H1 (cell line): ENCODE measurements around the gene AMPD3. TPM values are rescaled to one million over a fixed set of nuclear protein-coding genes. Genes with fewer than 3 reads are reported as not detected.

Experiments
- BCL11A ChIP-seq, 2 experiments: IDR thresholded peaks; one replicate each; pipeline ENCODE4 v1.6.1; 2011; ENCODE audit warnings: low read depth in 2 of 2, low read length in 2 of 2, mild to moderate bottlenecking in 2 of 2
- BRCA1 ChIP-seq: IDR thresholded peaks from 2 replicates; pipeline ENCODE4 v1.6.1; 2012; ENCODE audit warnings: low read depth, low read length, improper control_type of control experiment
- CHD2 ChIP-seq: IDR thresholded peaks from 2 replicates; pipeline ENCODE4 v1.6.1; 2012; ENCODE audit warnings: low read length, improper control_type of control experiment
- CREB1 ChIP-seq: IDR thresholded peaks from 2 replicates; pipeline ENCODE4 v1.6.1; 2012; ENCODE audit warnings: inconsistent platforms
- JUN ChIP-seq: IDR thresholded peaks from 2 replicates; pipeline ENCODE4 v1.6.1; 2011; ENCODE audit warnings: low read depth, mild to moderate bottlenecking, improper control_type of control experiment, low read length
- MAFK ChIP-seq: IDR thresholded peaks from 2 replicates; pipeline ENCODE4 v1.6.1; 2012; ENCODE audit warnings: low read depth, mild to moderate bottlenecking, improper control_type of control experiment, low read length
- POLR2A ChIP-seq, 2 experiments: IDR thresholded peaks; 1 replicate in 1 of 2; 2 replicates in 1 of 2; pipeline ENCODE4 v1.6.1; 2011; ENCODE audit warnings: low read depth in 2 of 2, low read length in 2 of 2, mild to moderate bottlenecking in 2 of 2; ENCODE audit errors: control extremely low read depth in 1 of 2
- POLR2AphosphoS5 ChIP-seq: IDR thresholded peaks from 2 replicates; pipeline ENCODE4 v1.6.1; 2011; ENCODE audit warnings: low read depth, low read length
- SIN3A ChIP-seq, 2 experiments: IDR thresholded peaks in 1 of 2; conservative IDR thresholded peaks in 1 of 2; 2 replicates each; pipeline ENCODE4 v1.6.1; 2011 to 2012; ENCODE audit warnings: low read length in 2 of 2, improper control_type of control experiment in 1 of 2, low read depth in 1 of 2, mild to moderate bottlenecking in 1 of 2
- polyA plus RNA-seq, 7 experiments: library from polyadenylated mRNA; depleted of rRNA in 3 of 7; stranded (reverse) in 5 of 7; unstranded in 2 of 7; fragments of >200 nt in 5 of 7; fragments of 200-250 nt in 2 of 7; gene quantifications; 1 replicate in 5 of 7; 2 replicates in 1 of 7; 4 replicates in 1 of 7; pipeline versions ENCODE4 v1.2.1 to v1.2.3, GENCODE V29; 2011 to 2013; ENCODE audit warnings: missing spikeins in 2 of 7, mixed read lengths in 2 of 7
- total RNA-seq: library from RNA; stranded (reverse); fragmentation: NEBNext Ultra II Directional; extraction: Animal tissue kit (Norgen Biotek cat#: 25700); gene quantifications from 2 replicates; pipeline ENCODE4 v1.2.1, GENCODE V29; 2021
- TF ChIP-seq, protein P1 (sequence below): IDR thresholded peaks from 2 replicates; pipeline ENCODE4 v1.6.1; 2012; ENCODE audit warnings: inconsistent platforms
- TF ChIP-seq, protein P2 (sequence below): fragments of 300-600 bp; sonication (generic); IDR thresholded peaks from 2 replicates; pipeline ENCODE4 v1.7.1; 2012; ENCODE audit warnings: low read length, moderate library complexity, mild to moderate bottlenecking, inconsistent platforms; ENCODE audit not compliant: insufficient replicate concordance

AMPD3 gene
- total and polyA plus RNA-seq, 2 of the 8 experiments (the other 6 are each of a cell fraction or from before 2014, with no cell fraction given) = 4.0 to 6.3 TPM

DNA sequence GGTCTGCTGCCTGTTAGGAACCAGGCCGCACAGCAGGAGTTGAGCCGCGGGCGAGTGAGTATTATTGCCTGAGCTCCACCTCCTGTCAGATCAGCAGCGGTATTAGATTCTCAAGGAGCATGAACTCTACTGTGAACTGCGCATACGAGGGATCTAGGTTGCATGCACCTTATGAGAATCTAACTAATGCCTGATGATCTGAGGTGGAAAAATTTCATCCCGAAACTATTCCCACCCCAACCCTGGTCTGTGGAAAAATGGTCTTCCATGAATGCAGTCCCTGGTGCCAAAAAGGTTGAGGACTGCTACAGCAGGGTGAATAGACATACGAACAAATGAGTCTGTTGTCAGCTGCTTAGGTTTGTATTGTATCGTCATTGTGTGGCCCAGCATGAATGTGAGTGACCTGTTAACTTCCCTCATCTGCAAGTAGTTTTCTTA is 56.1 kb downstream of the AMPD3 start (continued):
- no peak for TF ChIP-seq POLR2AphosphoS5
- TF ChIP-seq MAFK = no peak
- TF ChIP-seq SIN3A (conservative IDR thresholded peaks at IDR 0.05 in 1 of 2, IDR thresholded peaks at IDR 0.05 in 1 of 2; ENCODE audit: low read depth in 1 of 2, low read length in 2 of 2) = peak in 1 of 2 experiments; percentile 56; a peak in 1 of 4 replicates
- TF ChIP-seq CHD2 = no peak
- TF ChIP-seq, protein P1, sequence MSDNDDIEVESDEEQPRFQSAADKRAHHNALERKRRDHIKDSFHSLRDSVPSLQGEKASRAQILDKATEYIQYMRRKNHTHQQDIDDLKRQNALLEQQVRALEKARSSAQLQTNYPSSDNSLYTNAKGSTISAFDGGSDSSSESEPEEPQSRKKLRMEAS = no peak
- no peak for TF ChIP-seq CREB1
- TF ChIP-seq JUN = no peak
- TF ChIP-seq POLR2A (IDR thresholded peaks at IDR 0.05; ENCODE audit: control extremely low read depth in 1 of 2, low read depth in 2 of 2, low read length in 2 of 2) = no peak
- TF ChIP-seq BCL11A (IDR thresholded peaks at IDR 0.05; ENCODE audit: low read depth in 2 of 2, low read length in 2 of 2) = no peak
- TF ChIP-seq, protein P2, sequence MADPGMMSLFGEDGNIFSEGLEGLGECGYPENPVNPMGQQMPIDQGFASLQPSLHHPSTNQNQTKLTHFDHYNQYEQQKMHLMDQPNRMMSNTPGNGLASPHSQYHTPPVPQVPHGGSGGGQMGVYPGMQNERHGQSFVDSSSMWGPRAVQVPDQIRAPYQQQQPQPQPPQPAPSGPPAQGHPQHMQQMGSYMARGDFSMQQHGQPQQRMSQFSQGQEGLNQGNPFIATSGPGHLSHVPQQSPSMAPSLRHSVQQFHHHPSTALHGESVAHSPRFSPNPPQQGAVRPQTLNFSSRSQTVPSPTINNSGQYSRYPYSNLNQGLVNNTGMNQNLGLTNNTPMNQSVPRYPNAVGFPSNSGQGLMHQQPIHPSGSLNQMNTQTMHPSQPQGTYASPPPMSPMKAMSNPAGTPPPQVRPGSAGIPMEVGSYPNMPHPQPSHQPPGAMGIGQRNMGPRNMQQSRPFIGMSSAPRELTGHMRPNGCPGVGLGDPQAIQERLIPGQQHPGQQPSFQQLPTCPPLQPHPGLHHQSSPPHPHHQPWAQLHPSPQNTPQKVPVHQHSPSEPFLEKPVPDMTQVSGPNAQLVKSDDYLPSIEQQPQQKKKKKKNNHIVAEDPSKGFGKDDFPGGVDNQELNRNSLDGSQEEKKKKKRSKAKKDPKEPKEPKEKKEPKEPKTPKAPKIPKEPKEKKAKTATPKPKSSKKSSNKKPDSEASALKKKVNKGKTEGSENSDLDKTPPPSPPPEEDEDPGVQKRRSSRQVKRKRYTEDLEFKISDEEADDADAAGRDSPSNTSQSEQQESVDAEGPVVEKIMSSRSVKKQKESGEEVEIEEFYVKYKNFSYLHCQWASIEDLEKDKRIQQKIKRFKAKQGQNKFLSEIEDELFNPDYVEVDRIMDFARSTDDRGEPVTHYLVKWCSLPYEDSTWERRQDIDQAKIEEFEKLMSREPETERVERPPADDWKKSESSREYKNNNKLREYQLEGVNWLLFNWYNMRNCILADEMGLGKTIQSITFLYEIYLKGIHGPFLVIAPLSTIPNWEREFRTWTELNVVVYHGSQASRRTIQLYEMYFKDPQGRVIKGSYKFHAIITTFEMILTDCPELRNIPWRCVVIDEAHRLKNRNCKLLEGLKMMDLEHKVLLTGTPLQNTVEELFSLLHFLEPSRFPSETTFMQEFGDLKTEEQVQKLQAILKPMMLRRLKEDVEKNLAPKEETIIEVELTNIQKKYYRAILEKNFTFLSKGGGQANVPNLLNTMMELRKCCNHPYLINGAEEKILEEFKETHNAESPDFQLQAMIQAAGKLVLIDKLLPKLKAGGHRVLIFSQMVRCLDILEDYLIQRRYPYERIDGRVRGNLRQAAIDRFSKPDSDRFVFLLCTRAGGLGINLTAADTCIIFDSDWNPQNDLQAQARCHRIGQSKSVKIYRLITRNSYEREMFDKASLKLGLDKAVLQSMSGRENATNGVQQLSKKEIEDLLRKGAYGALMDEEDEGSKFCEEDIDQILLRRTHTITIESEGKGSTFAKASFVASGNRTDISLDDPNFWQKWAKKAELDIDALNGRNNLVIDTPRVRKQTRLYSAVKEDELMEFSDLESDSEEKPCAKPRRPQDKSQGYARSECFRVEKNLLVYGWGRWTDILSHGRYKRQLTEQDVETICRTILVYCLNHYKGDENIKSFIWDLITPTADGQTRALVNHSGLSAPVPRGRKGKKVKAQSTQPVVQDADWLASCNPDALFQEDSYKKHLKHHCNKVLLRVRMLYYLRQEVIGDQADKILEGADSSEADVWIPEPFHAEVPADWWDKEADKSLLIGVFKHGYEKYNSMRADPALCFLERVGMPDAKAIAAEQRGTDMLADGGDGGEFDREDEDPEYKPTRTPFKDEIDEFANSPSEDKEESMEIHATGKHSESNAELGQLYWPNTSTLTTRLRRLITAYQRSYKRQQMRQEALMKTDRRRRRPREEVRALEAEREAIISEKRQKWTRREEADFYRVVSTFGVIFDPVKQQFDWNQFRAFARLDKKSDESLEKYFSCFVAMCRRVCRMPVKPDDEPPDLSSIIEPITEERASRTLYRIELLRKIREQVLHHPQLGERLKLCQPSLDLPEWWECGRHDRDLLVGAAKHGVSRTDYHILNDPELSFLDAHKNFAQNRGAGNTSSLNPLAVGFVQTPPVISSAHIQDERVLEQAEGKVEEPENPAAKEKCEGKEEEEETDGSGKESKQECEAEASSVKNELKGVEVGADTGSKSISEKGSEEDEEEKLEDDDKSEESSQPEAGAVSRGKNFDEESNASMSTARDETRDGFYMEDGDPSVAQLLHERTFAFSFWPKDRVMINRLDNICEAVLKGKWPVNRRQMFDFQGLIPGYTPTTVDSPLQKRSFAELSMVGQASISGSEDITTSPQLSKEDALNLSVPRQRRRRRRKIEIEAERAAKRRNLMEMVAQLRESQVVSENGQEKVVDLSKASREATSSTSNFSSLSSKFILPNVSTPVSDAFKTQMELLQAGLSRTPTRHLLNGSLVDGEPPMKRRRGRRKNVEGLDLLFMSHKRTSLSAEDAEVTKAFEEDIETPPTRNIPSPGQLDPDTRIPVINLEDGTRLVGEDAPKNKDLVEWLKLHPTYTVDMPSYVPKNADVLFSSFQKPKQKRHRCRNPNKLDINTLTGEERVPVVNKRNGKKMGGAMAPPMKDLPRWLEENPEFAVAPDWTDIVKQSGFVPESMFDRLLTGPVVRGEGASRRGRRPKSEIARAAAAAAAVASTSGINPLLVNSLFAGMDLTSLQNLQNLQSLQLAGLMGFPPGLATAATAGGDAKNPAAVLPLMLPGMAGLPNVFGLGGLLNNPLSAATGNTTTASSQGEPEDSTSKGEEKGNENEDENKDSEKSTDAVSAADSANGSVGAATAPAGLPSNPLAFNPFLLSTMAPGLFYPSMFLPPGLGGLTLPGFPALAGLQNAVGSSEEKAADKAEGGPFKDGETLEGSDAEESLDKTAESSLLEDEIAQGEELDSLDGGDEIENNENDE = peak; percentile 25
- no peak for TF ChIP-seq BRCA1
- TF ChIP-seq, all 59 proteins: peak for 4
